HEK293 (cell line): ENCODE data around the gene TRPM5.

Experiments
- CTCF ChIA-PET: fragments of 350-600 bp; formaldehyde crosslinking; extraction: SDS; loops from one replicate; lab custom pipeline; 2021; ENCODE audit warnings: antibody characterized with exemption; lab: Yijun Ruan, JAX
- POLR2A ChIA-PET: fragments of 300-600 bp; formaldehyde crosslinking; extraction: SDS; loops from one replicate; lab custom pipeline; 2020; ENCODE audit warnings: antibody characterized with exemption, inconsistent platforms; lab: Yijun Ruan, JAX
- H3K27ac ChIP-seq: fragments of 200-500 bp; sonication (Bioruptor generic); 2 replicates; pipeline ENCODE4 v1.5.1; 2014; ENCODE audit warnings: low read depth, low read length, control low read depth, inconsistent platforms; ENCODE audit errors: extremely low read depth
- H3K36me3 ChIP-seq, 2 experiments: fragments of 200-500 bp in 1 of 2; sonication (Bioruptor generic) in 1 of 2; 1 replicate in 1 of 2; 2 replicates in 1 of 2; pipeline ENCODE4 v1.5.1; 2014 to 2017; ENCODE audit warnings: inconsistent platforms in 2 of 2, low read length in 2 of 2; ENCODE audit not compliant: control insufficient read depth in 2 of 2, insufficient read depth in 1 of 2
- H3K4me1 ChIP-seq: fragments of 200-500 bp; sonication (Bioruptor generic); 2 replicates; pipeline ENCODE4 v1.5.1; 2014; ENCODE audit warnings: mild to moderate bottlenecking, low read length, inconsistent platforms; ENCODE audit not compliant: control insufficient read depth, insufficient read depth
- H3K4me3 ChIP-seq: 2 replicates; pipeline ENCODE4 v1.5.1; 2011; ENCODE audit warnings: low read depth, mild to moderate bottlenecking, control low read depth, low read length, moderate library complexity
- H3K9me3 ChIP-seq: fragments of 200-500 bp; sonication (Bioruptor generic); 2 replicates; pipeline ENCODE4 v1.5.1; 2014; ENCODE audit warnings: low read depth, low read length, inconsistent platforms; ENCODE audit not compliant: control insufficient read depth, insufficient read depth
- FEZF1 ChIP-seq: fragments of 450-650 bp; formaldehyde crosslinking; IDR thresholded peaks from 2 replicates; pipeline ENCODE4 v1.5.1; 2016; ENCODE audit warnings: missing biosample characterization, missing genetic modification characterization
- GLIS1 ChIP-seq: fragments of 450-650 bp; formaldehyde crosslinking; IDR thresholded peaks from 2 replicates; pipeline ENCODE4 v1.5.1; 2016; ENCODE audit warnings: missing biosample characterization, missing genetic modification characterization
- PRDM1 ChIP-seq: fragments of 450-650 bp; formaldehyde crosslinking; IDR thresholded peaks from 2 replicates; pipeline ENCODE4; 2016; ENCODE audit warnings: missing biosample characterization, missing genetic modification characterization
- ZBTB48 ChIP-seq: fragments of 450-650 bp; formaldehyde crosslinking; IDR thresholded peaks from 2 replicates; pipeline ENCODE4 v1.5.1; 2016; ENCODE audit warnings: missing biosample characterization, missing genetic modification characterization
- ZFP41 ChIP-seq: fragments of 450-650 bp; formaldehyde crosslinking; IDR thresholded peaks from 2 replicates; pipeline ENCODE4 v1.5.1; 2016; ENCODE audit warnings: missing biosample characterization, missing genetic modification characterization, borderline replicate concordance
- ZNF138 ChIP-seq: fragments of 450-650 bp; formaldehyde crosslinking; IDR thresholded peaks from 2 replicates; pipeline ENCODE4 v1.5.1; 2016; ENCODE audit warnings: missing biosample characterization, missing genetic modification characterization, borderline replicate concordance
- ZNF140 ChIP-seq: fragments of 450-650 bp; formaldehyde crosslinking; IDR thresholded peaks from 2 replicates; pipeline ENCODE4 v1.5.1; 2016; ENCODE audit warnings: missing biosample characterization, missing genetic modification characterization
- ZNF211 ChIP-seq: fragments of 450-650 bp; formaldehyde crosslinking; IDR thresholded peaks from 2 replicates; pipeline ENCODE4 v1.5.1; 2016; ENCODE audit warnings: low read depth, missing biosample characterization, missing genetic modification characterization
- ZNF214 ChIP-seq: fragments of 450-650 bp; formaldehyde crosslinking; IDR thresholded peaks from 2 replicates; pipeline ENCODE4 v1.5.1; 2017; ENCODE audit warnings: missing biosample characterization, mild to moderate bottlenecking, missing genetic modification characterization, borderline replicate concordance
- ZNF274 ChIP-seq, 2 experiments: fragments of 200-500 bp in 1 of 2; fragments of 450-650 bp in 1 of 2; sonication (Bioruptor generic) in 1 of 2; formaldehyde crosslinking in 1 of 2; IDR thresholded peaks; 2 replicates each; pipeline versions ENCODE4 v1.5.1 to v1.6.1; 2014 to 2016; ENCODE audit warnings: borderline replicate concordance in 1 of 2, inconsistent platforms in 1 of 2, low read length in 1 of 2, missing biosample characterization in 1 of 2, missing genetic modification characterization in 1 of 2
- ZNF280C ChIP-seq: fragments of 450-650 bp; formaldehyde crosslinking; IDR thresholded peaks from 2 replicates; pipeline ENCODE4 v1.5.1; 2016; ENCODE audit warnings: missing biosample characterization, missing genetic modification characterization
- ZNF292 ChIP-seq: fragments of 450-650 bp; formaldehyde crosslinking; IDR thresholded peaks from 2 replicates; pipeline ENCODE4 v1.5.1; 2016; ENCODE audit warnings: low read depth, missing biosample characterization, missing genetic modification characterization, borderline replicate concordance
- ZNF311 ChIP-seq: fragments of 450-650 bp; formaldehyde crosslinking; IDR thresholded peaks from 2 replicates; pipeline ENCODE4 v1.5.1; 2017; ENCODE audit warnings: missing biosample characterization, missing genetic modification characterization, borderline replicate concordance
- ZNF404 ChIP-seq: fragments of 450-650 bp; formaldehyde crosslinking; IDR thresholded peaks from 2 replicates; pipeline ENCODE4 v1.5.1; 2017; ENCODE audit warnings: missing biosample characterization, missing genetic modification characterization
- ZNF416 ChIP-seq: fragments of 450-650 bp; formaldehyde crosslinking; IDR thresholded peaks from 2 replicates; pipeline ENCODE4 v1.5.1; 2016; ENCODE audit warnings: missing biosample characterization, missing genetic modification characterization
- ZNF488 ChIP-seq: fragments of 450-650 bp; formaldehyde crosslinking; IDR thresholded peaks from 2 replicates; pipeline ENCODE4 v1.5.1; 2016; ENCODE audit warnings: missing biosample characterization, missing genetic modification characterization
- ZNF514 ChIP-seq: fragments of 450-650 bp; formaldehyde crosslinking; IDR thresholded peaks from 2 replicates; pipeline ENCODE4 v1.5.1; 2016; ENCODE audit warnings: missing biosample characterization, missing genetic modification characterization
- ZNF518A ChIP-seq: fragments of 450-650 bp; formaldehyde crosslinking; conservative IDR thresholded peaks from 2 replicates; pipeline ENCODE4 v1.5.1; 2016; ENCODE audit warnings: low read depth, missing biosample characterization, missing genetic modification characterization
- ZNF529 ChIP-seq: fragments of 450-650 bp; formaldehyde crosslinking; IDR thresholded peaks from 2 replicates; pipeline ENCODE4 v1.5.1; 2017; ENCODE audit warnings: missing genetic modification characterization, missing biosample characterization; ENCODE audit not compliant: insufficient replicate concordance
- ZNF530 ChIP-seq: fragments of 450-650 bp; formaldehyde crosslinking; IDR thresholded peaks from 2 replicates; pipeline ENCODE4 v1.5.1; 2016; ENCODE audit warnings: low read depth, missing biosample characterization, missing genetic modification characterization
- ZNF555 ChIP-seq: fragments of 450-650 bp; formaldehyde crosslinking; conservative IDR thresholded peaks from 2 replicates; pipeline ENCODE4 v1.5.1; 2017; ENCODE audit warnings: missing biosample characterization, mild to moderate bottlenecking, missing genetic modification characterization, inconsistent platforms
- ZNF560 ChIP-seq: fragments of 450-650 bp; formaldehyde crosslinking; IDR thresholded peaks from 2 replicates; pipeline ENCODE4 v1.5.1; 2017; ENCODE audit warnings: missing biosample characterization, missing genetic modification characterization, borderline replicate concordance
- ZNF623 ChIP-seq: fragments of 450-650 bp; formaldehyde crosslinking; IDR thresholded peaks from 2 replicates; pipeline ENCODE4 v1.5.1; 2016; ENCODE audit warnings: missing biosample characterization, missing genetic modification characterization
- ZNF629 ChIP-seq: fragments of 450-650 bp; formaldehyde crosslinking; IDR thresholded peaks from 2 replicates; pipeline ENCODE4 v1.5.1; 2017; ENCODE audit warnings: missing biosample characterization, missing genetic modification characterization
- ZNF654 ChIP-seq: fragments of 450-650 bp; formaldehyde crosslinking; IDR thresholded peaks from 2 replicates; pipeline ENCODE4 v1.5.1; 2016; ENCODE audit warnings: low read depth, missing biosample characterization, missing genetic modification characterization
- ZNF776 ChIP-seq: fragments of 450-650 bp; formaldehyde crosslinking; IDR thresholded peaks from 2 replicates; pipeline ENCODE4 v1.5.0; 2017; ENCODE audit warnings: missing biosample characterization, missing genetic modification characterization, borderline replicate concordance

TRPM5 gene

GRCh38 chr11:2460540-2461252, 16.4 kb upstream of the TRPM5 start:
- Histone ChIP-seq H3K36me3 (no peaks in the 10 kb centered on the region), H3K4me3 (no peak overlapping the region), H3K9me3 (no peaks in the 10 kb centered on the region)
- POLR2A ChIA-PET = no interaction called here
- TF ChIP-seq ZNF530 (tag by site-specific recombination) (no peak), FEZF1 (no peak), ZNF776 (tag by site-specific recombination) (no peak), ZNF654 (tag by site-specific recombination) (no peak), PRDM1 (tag by site-specific recombination) (no peak), GLIS1 (tag by site-specific recombination) (no peak), ZNF488 (tag by site-specific recombination) (no peak), ZNF280C (tag by site-specific recombination) (no peak), ZNF514 (tag by site-specific recombination) (no peak), ZNF214 (tag by site-specific recombination) (no peak), ZBTB48 (tag by site-specific recombination) (no peak)
- TF ChIP-seq, all 188 proteins: peak for 0
- no peak overlapping the region for H3K27ac ChIP-seq
- H3K4me1 ChIP-seq = no peaks in the 10 kb centered on the region
- CTCF ChIA-PET = no interaction called here

GRCh38 chr11:2459796-2460531, 15.7 kb upstream of the TRPM5 start:
- H3K36me3 ChIP-seq = no peaks in the 10 kb centered on the region
- POLR2A ChIA-PET = no interaction called here
- CTCF ChIA-PET = no interaction called here
- no peaks in the 10 kb centered on the region for H3K9me3 ChIP-seq
- no peaks in the 10 kb centered on the region for H3K4me1 ChIP-seq
- H3K27ac ChIP-seq = no peak overlapping the region
- H3K4me3 ChIP-seq = no peak overlapping the region
- TF ChIP-seq ZNF404 (tag by site-specific recombination) (no peak), ZNF623 (tag by site-specific recombination) (no peak), ZFP41 (tag by site-specific recombination) (no peak), ZNF292 (tag by site-specific recombination) (no peak), ZNF416 (tag by site-specific recombination) (no peak), ZNF138 (tag by site-specific recombination) (no peak), ZNF629 (tag by site-specific recombination) (no peak), ZNF560 (no peak), ZNF518A (no peak), ZNF311 (tag by site-specific recombination) (no peak), ZNF529 (tag by site-specific recombination) (no peak), ZNF555 (no peak), ZNF140 (tag by site-specific recombination) (no peak), ZNF211 (tag by site-specific recombination) (no peak), ZNF274 (IDR thresholded peaks at IDR 0.05; ENCODE audit: low read length) (no peak), ZNF274 (tag by site-specific recombination; IDR thresholded peaks at IDR 0.05; ENCODE audit: borderline replicate concordance) (no peak)
